H9 (cell line): ENCODE results near the gene TARS2. TPM values are rescaled to one million over a fixed set of nuclear protein-coding genes. Genes with fewer than 3 reads are reported as not detected.

ENCODE experiments used
- DNase-seq: peaks from one replicate; pipeline ENCODE4 v3.0.0-alpha.2; 2017
- H2AFZ ChIP-seq: one replicate; pipeline ENCODE4 v1.6.1; 2013; ENCODE audit warnings: mild to moderate bottlenecking, low read length, control low read depth, moderate library complexity
- H2AK5ac ChIP-seq: 2 replicates; pipeline ENCODE4 v1.6.1; 2013; ENCODE audit warnings: low read length, control low read depth, mixed read lengths; ENCODE audit not compliant: insufficient read length
- H2BK120ac ChIP-seq: one replicate; pipeline ENCODE4 v1.6.1; 2013; ENCODE audit warnings: low read depth, mild to moderate bottlenecking, low read length, control low read depth, inconsistent platforms; ENCODE audit not compliant: poor library complexity, severe bottlenecking
- H2BK12ac ChIP-seq: 2 replicates; pipeline ENCODE4 v1.6.1; 2013; ENCODE audit warnings: low read length, control low read depth, mixed read lengths, low read depth; ENCODE audit not compliant: insufficient read length
- H2BK15ac ChIP-seq: 2 replicates; pipeline ENCODE4 v1.6.1; 2013; ENCODE audit warnings: low read depth, low read length, control low read depth
- H2BK20ac ChIP-seq: one replicate; pipeline ENCODE4 v1.6.1; 2013; ENCODE audit warnings: low read depth, mild to moderate bottlenecking, low read length, control low read depth, inconsistent platforms; ENCODE audit not compliant: poor library complexity, severe bottlenecking
- H2BK5ac ChIP-seq: 2 replicates; pipeline ENCODE4 v1.6.1; 2013; ENCODE audit warnings: low read length, control low read depth, mixed read lengths; ENCODE audit not compliant: insufficient read length
- H3K14ac ChIP-seq: 2 replicates; pipeline ENCODE4 v1.6.1; 2013; ENCODE audit warnings: low read length, control low read depth; ENCODE audit not compliant: insufficient read depth
- H3K18ac ChIP-seq: 2 replicates; pipeline ENCODE4 v1.6.1; 2013; ENCODE audit warnings: low read depth, mild to moderate bottlenecking, mixed read lengths, low read length, control low read depth; ENCODE audit not compliant: insufficient read length
- H3K23ac ChIP-seq: 2 replicates; pipeline ENCODE4 v1.6.1; 2013; ENCODE audit warnings: low read length, control low read depth, mixed read lengths, low read depth; ENCODE audit not compliant: insufficient read length
- H3K23me2 ChIP-seq: 2 replicates; pipeline ENCODE4 v1.6.1; 2013; ENCODE audit warnings: low read depth, mild to moderate bottlenecking, mixed read lengths, low read length, control low read depth; ENCODE audit not compliant: insufficient read length, poor library complexity, severe bottlenecking
- H3K27ac ChIP-seq: 2 replicates; pipeline ENCODE4 v1.5.1; 2013; ENCODE audit warnings: low read length, control low read depth, mixed read lengths, low read depth; ENCODE audit not compliant: insufficient read length
- H3K27me3 ChIP-seq: 2 replicates; pipeline ENCODE4 v1.6.1; 2013; ENCODE audit warnings: low read length, control low read depth, inconsistent platforms; ENCODE audit not compliant: insufficient read depth
- H3K4ac ChIP-seq: 2 replicates; pipeline ENCODE4 v1.6.1; 2013; ENCODE audit warnings: low read depth, mild to moderate bottlenecking, control low read depth, inconsistent platforms, low read length, moderate library complexity
- H3K4me1 ChIP-seq: 2 replicates; pipeline ENCODE4 v1.6.1; 2013; ENCODE audit warnings: low read length, control low read depth, inconsistent platforms; ENCODE audit not compliant: insufficient read depth
- H3K4me2 ChIP-seq: 2 replicates; pipeline ENCODE4 v1.6.1; 2013; ENCODE audit warnings: low read length, control low read depth, mixed read lengths; ENCODE audit not compliant: insufficient read length, insufficient read depth
- H3K56ac ChIP-seq: 2 replicates; pipeline ENCODE4 v1.6.1; 2013; ENCODE audit warnings: low read depth, mild to moderate bottlenecking, mixed read lengths, low read length, control low read depth; ENCODE audit not compliant: insufficient read length
- H3K79me1 ChIP-seq: 2 replicates; pipeline ENCODE4 v1.6.1; 2013; ENCODE audit warnings: low read depth, mild to moderate bottlenecking, moderate library complexity, low read length, control low read depth, inconsistent platforms; ENCODE audit not compliant: insufficient read depth, poor library complexity, severe bottlenecking
- H3K79me2 ChIP-seq: 2 replicates; pipeline ENCODE4 v1.6.1; 2013; ENCODE audit warnings: low read length, control low read depth, inconsistent platforms; ENCODE audit not compliant: insufficient read depth
- H3K9ac ChIP-seq: 2 replicates; pipeline ENCODE4 v1.6.1; 2013; ENCODE audit warnings: low read length, control low read depth, mixed read lengths; ENCODE audit not compliant: insufficient read length; ENCODE audit errors: extremely low read depth
- H3K9me3 ChIP-seq: one replicate; pipeline ENCODE4 v1.6.1; 2013; ENCODE audit warnings: low read depth, low read length, inconsistent platforms; ENCODE audit not compliant: control insufficient read depth
- H3T11ph ChIP-seq: one replicate; pipeline ENCODE4 v1.6.1; 2013; ENCODE audit warnings: mild to moderate bottlenecking, low read length, control low read depth, inconsistent platforms
- H4K20me1 ChIP-seq: one replicate; pipeline ENCODE4 v1.6.1; 2013; ENCODE audit not compliant: control insufficient read depth, insufficient read length, insufficient read depth
- H4K5ac ChIP-seq: 2 replicates; pipeline ENCODE4 v1.6.1; 2013; ENCODE audit warnings: low read depth, mild to moderate bottlenecking, mixed read lengths, low read length, control low read depth; ENCODE audit not compliant: insufficient read length
- H4K8ac ChIP-seq: replicated peaks from 2 replicates; pipeline ENCODE4 v1.6.1; 2013; ENCODE audit warnings: low read length, control low read depth, mixed read lengths, low read depth; ENCODE audit not compliant: insufficient read length
- H4K91ac ChIP-seq: 2 replicates; pipeline ENCODE4 v1.6.1; 2013; ENCODE audit warnings: low read depth, mild to moderate bottlenecking, moderate library complexity, mixed read lengths, low read length, control low read depth; ENCODE audit not compliant: insufficient read length
- H3K27ac Mint-ChIP-seq, 3 experiments: 2 replicates in 2 of 3; 3 replicates in 1 of 3; pipeline ENCODE4 v1.8.0; 2020 to 2021; ENCODE audit warnings: mixed read lengths in 3 of 3, mild to moderate bottlenecking in 1 of 3, moderate library complexity in 1 of 3
- H3K27me3 Mint-ChIP-seq: 2 replicates; pipeline ENCODE4 v1.8.0; 2021; ENCODE audit warnings: low read depth, mild to moderate bottlenecking, moderate library complexity, mixed read lengths
- H3K36me3 Mint-ChIP-seq, 3 experiments: 2 replicates in 2 of 3; 3 replicates in 1 of 3; pipeline ENCODE4 v1.8.0; 2020 to 2021; ENCODE audit warnings: low read depth in 3 of 3, mixed read lengths in 3 of 3; ENCODE audit not compliant: insufficient read depth in 1 of 3
- H3K4me1 Mint-ChIP-seq, 2 experiments: 2 replicates each; pipeline ENCODE4 v1.8.0; 2020; ENCODE audit warnings: mixed read lengths in 2 of 2
- H3K4me3 Mint-ChIP-seq, 2 experiments: 2 replicates in 1 of 2; 3 replicates in 1 of 2; pipeline ENCODE4 v1.8.0; 2020 to 2021; ENCODE audit warnings: mild to moderate bottlenecking in 2 of 2, mixed read lengths in 2 of 2, moderate library complexity in 1 of 2
- H3K9me3 Mint-ChIP-seq, 2 experiments: 2 replicates in 1 of 2; 3 replicates in 1 of 2; pipeline ENCODE4 v1.8.0; 2020; ENCODE audit warnings: mild to moderate bottlenecking in 2 of 2, mixed read lengths in 2 of 2, moderate library complexity in 1 of 2
- CTCF ChIP-seq: fragments of 200-600 bp; sonication (generic); conservative IDR thresholded peaks from 3 replicates; pipeline ENCODE4 v1.8.0; 2021; ENCODE audit warnings: antibody characterized with exemption, mild to moderate bottlenecking
- WGBS: extraction: QIAGEN DNeasy Blood & Tissue Kit; methylation state at CpG from one replicate; pipeline ENCODE4 v1.1.7; 2013; ENCODE audit warnings: missing lambda C conversion rate, low lambda C conversion rate, mixed read lengths; ENCODE audit not compliant: insufficient read length; ENCODE audit errors: extremely low coverage; 5-methylcytosine and 5-hydroxymethylcytosine counted together
- total RNA-seq: library from RNA; stranded (reverse); gene quantifications from 2 replicates; pipeline ENCODE4 v1.2.1, GENCODE V29; 2021

TARS2 gene
- total RNA-seq, 1 experiment from 2014 or later = 36.5 TPM

- Histone ChIP-seq H4K91ac (no peak overlapping the region), H3K23me2 (no peaks in the 10 kb centered on the region), H4K8ac (no peak overlapping the region), H3K27me3 (no peaks in the 10 kb centered on the region), H2BK12ac (no peak overlapping the region), H3K56ac (no peak overlapping the region), H2AK5ac (no peak overlapping the region), H3K4ac (no peak overlapping the region), H3T11ph (no peak overlapping the region), H3K9me3 (no peaks in the 10 kb centered on the region), H3K79me2 (no peaks in the 10 kb centered on the region), H3K23ac (no peak overlapping the region), H2BK5ac (no peak overlapping the region), H2BK120ac (no peak overlapping the region), H4K5ac (no peak overlapping the region), H3K18ac (no peak overlapping the region), H2BK20ac (no peak overlapping the region), H3K27ac (no peak overlapping the region), H3K9ac (no peak overlapping the region), H2BK15ac (no peak overlapping the region), H3K4me1 (no peaks in the 10 kb centered on the region), H3K4me2 (no peak overlapping the region), H2AFZ (no peak overlapping the region), H3K79me1 (no peaks in the 10 kb centered on the region), H3K14ac (no peak overlapping the region), H4K20me1 (no peaks in the 10 kb centered on the region)
- WGBS = no CpG with 5 or more reads among the region's 2 CpGs
- no peak overlapping the region for H3K27ac Mint-ChIP-seq
- H3K9me3 Mint-ChIP-seq = no peaks in the 10 kb centered on the region
- H3K4me3 Mint-ChIP-seq = no peak overlapping the region
- no peaks in the 10 kb centered on the region for H3K4me1 Mint-ChIP-seq
- no peak for TF ChIP-seq CTCF
- no peak for DNase-seq
- no peaks in the 10 kb centered on the region for H3K36me3 Mint-ChIP-seq
- peaks cover 6% of the 10 kb centered on the region for H3K27me3 Mint-ChIP-seq
These were observed 7.3 kb upstream of the TARS2 start for GRCh38 chr1:150479927-150480352.
